HG03558 (cell line): ENCODE data around the gene VAV2.

Source experiments
- ATAC-seq: cut with Tn5 transposase; IDR thresholded peaks from one replicate; pipeline ENCODE4 v1.9.1; 2021; ENCODE audit warnings: moderate number of reproducible peaks; ENCODE audit not compliant: unreplicated experiment; ENCODE audit errors: extremely low read depth

VAV2 gene

DNA sequence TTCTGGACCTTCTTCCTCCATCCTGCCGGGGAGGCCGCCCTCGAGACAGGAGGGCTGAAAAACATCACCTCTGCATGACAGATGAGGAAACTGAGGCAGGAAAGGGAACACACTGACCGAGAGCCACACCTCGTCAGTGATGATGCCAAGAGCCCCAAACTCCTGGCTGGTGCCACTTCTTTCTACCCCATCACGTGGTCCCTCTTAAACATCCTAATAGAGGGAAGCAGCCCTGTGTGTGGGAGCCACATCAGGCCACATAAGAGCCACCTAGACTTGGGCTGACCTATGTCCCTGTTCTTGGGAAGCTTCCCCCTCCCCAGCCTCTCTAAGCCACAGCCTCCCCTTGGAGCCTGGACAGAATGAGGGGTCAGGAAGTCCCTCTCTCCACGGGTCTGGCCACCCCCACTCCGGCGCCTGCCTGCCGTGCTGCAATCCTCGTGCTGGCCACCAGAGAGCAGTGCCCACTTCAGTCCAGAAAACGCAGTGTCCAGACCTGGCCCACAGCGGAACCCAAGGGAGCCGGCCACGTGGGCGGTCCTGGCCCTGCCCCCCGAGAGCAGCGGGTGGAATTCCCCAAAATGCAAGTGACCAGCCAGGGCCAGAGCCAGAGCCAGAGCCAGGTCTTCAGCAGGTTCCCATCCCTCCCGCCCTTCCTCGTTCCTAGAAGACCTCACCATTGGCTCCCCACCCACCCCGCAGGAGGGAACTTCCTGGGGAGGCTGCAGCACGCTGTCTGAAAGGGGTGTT, 199.2 kb downstream of the VAV2 start:
- ATAC-seq = no peak

DNA sequence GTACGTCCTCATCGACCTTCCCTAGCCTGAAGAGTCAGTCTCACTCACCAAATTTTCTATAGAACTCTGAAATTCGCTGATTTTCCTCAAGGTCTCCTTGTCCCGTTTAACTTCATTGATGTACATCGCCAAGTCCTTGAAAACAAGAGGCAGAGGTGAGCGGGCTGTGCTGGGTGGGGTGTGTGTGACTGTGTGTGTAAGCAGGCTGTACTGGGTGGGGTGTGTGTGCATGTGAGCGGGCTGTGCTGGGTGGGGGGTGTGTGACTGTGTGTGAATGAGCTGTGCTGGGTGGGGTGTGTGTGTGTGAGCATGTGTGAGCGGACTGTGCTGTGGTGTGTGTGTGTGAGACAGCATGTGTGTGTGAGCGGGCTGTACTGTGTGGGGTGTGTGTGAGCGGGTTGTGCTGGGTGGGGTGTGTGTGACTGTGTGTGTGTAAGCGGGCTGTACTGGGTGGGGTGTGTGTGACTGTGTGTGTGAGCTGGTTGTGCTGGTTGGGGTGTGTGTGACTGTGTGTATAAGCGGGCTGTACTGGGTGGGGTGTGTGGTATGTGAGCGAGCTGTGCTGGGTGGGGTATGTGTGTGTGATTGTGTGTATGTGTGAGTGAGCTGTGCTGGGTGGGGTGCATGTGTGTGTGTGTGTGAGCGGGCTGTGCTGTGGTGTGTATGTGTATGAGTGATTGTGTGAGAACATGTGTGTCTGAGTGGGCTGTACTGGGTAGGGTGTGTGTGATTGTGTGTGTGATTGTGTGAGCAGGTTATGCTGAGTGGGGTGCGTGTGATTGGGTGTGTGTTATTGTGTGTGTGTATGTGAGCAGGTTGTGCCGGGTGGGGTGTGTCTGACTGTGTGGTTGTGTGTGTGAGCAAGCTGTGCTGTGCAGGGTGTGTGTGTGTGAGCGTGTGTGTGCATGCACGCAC, 200.1 kb downstream of the VAV2 start:
- ATAC-seq = no peak

DNA sequence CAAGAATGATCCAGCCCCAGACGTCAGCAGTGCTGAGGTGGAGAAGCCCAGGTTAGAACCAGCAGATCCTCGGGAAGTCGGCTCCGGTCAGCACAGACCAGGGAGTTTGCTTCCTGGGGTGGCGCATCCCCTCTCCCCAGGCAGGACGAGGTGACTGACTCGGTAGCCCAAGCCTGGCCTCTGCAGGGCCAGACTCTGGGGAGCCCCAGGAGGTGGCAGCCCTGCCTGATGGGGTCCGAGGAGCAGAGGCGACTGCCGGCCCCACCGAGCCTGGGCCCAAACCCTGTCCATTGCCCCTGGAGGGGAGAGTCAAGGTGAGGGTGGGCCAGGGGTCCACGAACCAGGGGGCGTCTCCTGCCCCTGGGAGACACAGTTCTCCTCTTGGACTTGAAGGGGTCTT, 201.1 kb downstream of the VAV2 start:
- ATAC-seq = no peak

DNA sequence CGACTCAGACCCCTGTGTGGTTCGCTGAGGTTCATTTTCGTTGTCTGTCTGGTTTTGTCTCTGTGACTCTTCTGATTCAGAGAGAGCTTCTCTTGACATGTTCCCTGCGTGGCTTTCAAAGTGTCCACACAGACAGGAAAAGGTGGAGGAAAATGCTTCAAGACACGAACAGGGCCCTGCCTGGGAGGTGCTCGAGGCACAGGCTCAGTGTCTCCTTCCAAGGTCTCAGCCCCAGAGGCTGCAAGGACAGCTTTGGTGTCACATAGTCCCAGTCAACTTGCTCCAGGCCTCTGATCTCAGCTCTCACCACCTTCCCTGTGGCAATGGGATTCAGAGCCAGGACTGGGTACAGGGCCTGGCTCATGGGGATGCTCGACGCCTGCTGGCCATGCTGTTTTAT, 202.3 kb downstream of the VAV2 start:
- no peak for ATAC-seq

DNA sequence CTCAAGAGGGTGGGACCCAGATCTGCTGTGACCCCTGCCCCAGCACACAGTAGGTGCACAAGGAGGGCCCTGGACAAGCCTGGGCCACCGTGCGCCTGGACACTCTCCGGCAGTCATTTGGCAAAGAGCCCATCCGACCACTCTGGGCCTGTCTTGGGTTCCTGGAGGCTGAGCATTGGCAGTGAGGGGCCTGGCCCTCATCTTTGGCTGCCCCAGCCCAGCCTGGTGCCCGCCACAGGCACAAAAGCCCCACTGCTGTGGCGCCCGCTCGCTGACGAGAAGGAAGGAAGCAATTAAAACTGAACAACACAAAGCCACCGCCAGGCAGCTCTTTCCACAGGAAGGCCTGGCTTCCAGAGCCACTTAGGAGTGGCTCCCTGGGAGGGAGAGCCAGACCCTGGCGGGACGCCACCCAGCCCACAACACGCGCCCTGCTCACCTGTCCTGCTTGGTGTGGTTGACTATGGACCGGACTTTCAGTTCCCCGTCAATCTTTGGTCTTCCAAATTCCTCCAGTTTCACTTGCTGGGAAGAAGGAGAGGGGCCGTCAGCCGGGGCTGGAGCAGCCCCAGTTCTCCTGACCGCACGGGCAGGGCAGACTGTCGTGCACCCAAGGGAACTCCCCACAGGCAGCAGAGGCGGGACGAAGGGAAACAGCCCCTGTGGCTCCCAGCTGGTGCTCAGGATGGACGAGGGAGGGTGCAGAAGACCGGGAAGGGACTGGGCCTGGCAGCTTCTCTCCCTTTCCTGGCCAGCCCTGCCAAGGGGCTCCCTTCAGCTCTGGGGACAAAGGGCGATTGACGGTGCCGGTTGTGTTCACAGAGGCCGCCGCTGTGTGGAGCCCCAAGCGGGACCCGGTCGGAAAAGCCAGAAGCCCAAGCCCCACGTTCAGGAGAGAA, 203.1 kb downstream of the VAV2 start:
- ATAC-seq = no peak

DNA sequence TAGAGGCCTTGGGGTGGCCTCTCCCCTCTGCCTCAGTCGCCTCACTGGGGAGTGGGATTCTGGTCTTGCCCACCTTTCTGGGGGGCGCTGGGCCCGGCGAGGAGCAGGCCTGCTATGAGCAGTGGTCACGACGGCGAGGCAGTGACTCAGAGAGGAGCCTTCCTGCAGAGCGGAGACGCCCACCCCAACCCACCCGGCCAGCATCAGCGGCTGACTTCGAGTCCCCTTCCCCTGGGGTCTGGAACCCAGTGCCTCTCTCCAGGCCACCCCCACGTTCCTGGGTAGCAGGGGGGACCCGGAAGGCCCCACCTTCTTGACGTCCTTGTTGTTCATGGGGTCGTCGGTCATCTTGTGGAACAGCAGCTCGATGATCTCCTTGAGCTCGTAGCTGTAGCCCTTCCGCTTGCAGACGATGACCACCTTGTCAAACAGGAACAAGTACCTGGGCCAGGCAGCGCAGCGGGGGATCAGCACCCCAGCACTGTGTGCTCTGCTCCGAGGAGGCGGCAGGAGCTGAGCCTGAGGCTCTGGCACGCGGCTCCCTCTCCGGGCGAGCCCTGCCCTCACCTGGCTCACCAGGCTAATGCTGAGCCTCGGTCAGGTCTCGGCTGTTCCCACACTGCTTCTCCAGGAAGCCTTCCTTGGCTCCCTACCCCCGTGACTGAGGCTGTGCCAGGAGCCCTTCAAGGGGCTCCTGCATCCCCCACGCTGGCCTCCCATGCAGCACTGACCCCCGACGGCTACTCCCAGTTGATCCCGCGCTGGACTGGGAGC, 203.9 kb downstream of the VAV2 start:
- ATAC-seq = no peak

DNA sequence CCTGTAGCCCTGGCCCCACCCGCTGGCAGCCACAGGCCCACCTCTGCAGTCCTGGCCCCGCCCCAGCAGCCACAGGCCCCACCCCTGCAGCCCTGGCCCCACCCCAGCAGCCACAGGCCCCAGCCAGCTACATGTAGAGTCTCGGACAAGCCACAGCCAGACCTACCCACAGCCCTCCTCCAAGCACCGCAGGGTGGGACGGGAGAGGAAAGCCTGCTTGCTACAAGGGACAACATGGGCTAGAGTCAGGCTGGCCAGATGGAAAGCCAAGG, 204.4 kb downstream of the VAV2 start:
- no peak for ATAC-seq

DNA sequence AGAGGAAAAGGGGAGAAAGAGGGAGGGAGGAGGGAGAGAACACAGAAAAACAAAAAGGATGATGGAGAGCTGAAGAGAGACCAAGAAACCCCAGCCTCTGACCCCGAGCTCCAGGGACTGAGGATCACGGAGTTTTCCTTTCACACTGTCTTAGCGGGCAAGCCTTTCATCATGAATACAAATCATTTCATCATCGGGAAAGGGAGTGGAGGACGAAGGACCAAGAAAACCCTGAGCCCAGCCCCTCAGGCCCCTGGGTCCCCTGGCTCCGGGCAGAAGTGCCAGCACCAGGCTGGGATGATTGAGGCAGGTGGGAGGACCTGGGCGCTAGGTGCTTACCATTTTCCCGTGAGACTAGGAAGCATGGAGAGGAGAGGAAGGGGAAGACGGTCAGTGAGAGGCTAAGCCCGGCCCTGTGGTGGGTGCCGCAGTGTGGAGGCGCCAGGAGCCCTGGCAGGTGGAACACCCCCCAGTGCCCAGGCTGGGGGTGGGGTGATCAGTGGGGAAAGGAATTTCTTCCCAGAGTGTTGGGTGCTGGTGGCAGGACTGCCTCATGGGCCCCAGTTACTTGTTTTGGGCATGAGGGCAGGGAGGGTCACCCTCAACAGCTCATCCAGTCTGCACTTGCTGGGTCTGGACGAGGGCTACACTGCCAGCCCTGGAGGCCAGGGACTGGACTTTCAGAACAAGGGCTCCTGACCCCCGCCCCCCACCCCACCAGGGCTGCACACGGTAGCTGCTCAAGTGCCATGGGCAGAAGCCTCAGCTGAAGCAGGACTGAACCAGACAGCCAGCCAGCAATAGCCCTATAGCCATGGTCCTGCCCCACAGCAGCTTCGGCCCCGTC, 205.0 kb downstream of the VAV2 start:
- ATAC-seq = no peak

DNA sequence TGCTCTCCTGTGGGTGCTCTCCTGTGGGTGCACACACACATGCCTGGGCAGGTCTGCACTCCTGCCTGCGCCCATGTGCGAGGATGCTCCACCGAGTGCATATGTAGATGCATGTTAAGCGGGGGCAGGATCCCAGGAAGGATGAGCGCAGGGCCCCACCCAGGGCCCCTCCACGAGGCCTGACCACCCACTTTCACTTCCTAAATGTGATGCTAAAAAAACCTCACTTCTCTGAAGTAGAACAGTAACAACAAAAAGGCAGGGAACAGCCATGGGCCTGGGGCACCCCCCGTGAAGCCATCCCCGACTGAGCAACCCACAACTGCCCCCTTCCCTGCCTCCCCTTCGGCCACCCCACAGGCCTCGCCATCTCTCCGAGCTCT, 205.8 kb downstream of the VAV2 start:
- no peak for ATAC-seq

DNA sequence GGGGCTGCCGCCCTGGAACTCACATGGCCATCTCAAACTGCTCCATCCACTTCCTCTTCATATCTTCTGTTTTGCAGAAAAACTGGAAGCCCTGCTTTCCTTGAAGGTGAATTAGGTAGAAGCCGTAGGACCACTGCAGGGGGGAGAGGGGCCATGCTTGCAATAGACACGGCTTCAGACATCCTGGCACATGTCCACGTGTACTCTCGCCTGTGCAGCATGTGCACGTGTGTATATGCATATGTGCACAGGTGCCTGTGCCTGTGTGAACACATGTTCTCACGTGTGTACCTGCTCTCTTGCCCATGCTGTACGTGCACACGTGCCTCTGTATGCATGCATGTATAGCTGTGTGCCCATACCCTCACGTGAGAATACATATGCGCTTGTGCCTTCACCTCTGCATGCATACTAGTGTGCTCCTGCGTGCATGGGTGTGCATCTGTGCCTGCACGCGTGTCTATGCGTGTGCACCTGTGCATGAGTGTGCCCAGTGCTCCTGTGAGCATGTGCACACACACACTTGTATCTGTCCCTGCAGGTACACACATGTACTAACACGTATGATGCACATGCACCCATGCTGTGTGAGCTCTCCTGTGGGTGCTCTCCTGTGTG, 206.3 kb downstream of the VAV2 start:
- no peak for ATAC-seq

DNA sequence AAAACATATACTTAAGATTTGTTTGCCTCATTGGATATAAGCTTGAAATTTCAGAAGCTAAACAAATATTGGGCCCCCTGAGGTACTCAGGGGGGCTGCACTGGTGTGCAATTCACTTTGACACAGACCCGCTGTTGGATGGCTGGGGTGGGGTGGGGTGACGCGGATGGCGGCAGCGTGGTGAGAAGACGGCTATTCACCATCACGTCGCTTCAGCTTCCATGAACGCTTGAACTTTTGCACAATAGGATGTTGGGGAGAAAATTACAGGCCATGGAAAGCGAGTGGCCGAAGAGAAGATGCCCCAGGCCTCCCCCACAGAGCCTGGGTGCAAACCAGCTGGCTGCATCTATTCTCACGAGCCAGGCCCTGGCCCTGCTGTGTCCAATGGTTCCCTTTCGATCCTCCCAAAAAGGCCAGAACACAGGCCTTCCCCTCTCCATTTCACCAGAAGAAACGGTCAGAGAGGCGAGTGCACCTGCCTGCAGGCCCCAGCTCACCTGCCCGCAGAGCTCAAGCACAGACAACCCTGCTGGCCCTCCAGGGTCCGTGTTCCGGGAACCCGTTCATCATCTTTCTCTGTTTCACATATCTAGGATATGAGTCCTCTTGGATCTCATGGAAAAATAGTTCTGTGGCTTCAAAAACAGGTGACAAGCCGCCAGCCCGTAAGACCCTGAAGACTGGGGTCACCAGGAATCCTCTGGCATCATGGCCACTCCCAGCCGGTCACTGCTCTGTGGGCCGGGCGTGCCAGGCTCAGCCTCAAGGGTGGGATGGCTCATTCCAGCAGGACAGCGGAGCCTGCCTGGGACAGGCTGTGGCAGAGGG, 207.2 kb downstream of the VAV2 start:
- no peak for ATAC-seq

DNA sequence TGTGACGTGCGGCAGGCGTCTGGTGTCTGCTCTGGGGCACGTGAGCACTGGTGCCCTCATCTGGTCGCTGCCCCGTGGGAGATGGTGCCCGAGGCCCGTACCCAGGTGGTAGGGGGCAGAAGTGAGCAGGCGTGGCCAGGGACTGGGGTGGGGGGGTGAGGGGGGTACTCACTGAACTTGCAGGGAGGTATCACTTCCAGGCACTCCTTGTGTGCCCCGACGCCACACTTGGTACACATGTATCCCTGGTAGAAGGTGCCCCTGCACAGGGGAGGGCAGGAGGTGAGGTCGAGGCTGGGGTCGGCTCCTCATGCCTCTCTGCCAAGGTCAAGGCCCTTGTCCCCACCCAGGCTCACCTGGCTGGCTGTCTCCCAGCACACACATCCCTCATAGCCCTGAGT, 208.8 kb downstream of the VAV2 start:
- ATAC-seq = no peak

DNA sequence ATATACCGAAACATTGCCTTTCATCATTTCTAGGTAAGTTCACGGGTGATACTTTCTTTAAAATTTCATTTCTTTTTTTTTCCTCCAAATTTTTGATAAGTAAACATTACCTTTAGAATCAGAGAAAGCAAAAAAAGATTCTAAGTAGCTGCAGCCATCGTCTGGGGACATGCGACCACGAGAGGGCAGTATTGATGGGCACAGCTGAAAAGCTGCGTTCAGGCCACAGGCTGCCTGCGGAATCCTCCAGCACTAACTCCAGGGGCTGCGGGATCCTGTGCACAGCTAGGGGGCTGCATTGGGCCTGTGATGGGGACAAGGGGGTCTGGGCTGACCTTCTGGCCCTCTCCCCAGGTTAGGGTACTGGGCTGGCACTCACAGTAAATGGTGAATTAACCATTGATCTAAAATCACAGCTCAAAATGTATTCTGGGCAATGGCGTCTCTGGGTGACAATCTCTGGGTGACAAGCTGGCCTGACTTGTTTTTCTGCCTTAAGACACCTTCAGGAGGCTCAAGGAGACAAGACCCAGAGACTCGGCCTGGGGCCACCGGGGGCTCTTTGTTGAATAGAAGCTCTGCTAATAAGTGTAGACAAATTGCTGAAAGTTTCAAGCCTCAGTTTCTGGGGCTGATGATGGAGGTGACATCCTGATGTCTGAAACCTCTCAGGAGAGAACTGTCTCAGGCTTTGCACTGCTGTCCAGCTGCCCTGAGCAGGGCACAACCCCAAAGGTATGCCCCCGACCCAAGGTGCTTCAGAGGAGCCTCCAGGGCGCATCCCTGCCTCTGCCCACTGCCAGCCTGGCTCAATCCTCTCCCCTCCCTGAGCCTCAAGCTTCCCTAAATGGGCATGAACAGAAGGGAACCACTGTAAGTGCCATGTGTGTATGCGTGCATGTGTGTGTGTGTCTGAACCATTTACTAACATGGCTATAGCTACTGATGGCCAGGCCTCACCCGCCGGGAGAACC, 209.7 kb downstream of the VAV2 start:
- no peak for ATAC-seq

DNA sequence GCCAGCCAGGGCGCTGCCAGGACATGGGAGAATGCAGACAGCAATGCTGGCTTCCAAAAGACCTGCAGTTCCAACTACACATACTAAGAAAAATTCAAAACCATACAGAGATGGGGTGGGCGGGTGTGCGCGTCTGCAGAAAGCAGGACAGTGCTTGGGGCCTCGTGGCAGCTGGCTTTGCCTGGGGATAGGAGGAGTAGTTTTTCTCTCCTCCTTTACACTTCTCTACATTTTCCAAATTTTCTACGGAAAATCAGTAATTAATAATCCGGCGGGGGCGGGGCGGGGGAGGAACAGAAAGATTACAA, 210.3 kb downstream of the VAV2 start:
- ATAC-seq = no peak

DNA sequence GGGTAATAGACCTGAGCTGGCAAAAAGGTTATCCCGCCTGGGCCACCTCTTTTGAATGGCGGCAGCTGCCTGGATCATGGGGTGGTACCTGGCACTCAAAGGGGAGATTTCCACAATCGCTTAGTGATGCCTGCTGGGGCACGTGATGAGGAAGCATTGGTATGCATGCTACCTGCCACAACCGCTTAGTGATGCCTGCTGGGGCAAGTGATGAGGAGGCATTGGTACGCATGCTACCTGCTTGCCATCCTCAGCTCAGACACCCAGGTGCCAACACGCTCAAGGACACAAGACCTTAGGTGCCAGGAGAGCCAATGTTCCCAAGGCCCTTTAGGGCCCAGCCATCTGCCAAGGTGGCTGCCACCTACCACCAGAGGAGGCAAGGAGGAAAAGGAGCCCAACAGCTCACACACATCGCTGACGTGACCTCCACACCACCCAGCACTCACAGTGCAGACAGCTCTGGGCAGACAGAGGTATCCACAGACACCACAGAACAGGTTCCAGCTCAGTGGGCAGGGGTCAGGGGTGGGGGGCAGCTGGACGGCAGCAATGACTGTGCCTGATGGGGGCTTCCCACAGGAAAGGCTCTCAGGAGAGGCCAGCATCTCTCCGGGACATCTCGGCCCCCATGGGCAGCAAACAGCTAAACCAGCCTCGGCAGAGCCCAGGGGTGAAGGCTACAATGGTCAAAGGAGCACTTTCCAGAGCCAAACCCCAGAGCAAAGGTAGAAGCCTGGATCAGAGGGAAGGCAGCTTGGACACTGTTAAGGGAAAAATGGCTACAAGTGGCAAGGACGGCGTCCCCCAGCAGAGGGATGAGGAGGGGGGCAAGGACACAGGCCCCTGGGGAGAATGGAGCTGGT, 210.9 kb downstream of the VAV2 start:
- ATAC-seq = no peak

DNA sequence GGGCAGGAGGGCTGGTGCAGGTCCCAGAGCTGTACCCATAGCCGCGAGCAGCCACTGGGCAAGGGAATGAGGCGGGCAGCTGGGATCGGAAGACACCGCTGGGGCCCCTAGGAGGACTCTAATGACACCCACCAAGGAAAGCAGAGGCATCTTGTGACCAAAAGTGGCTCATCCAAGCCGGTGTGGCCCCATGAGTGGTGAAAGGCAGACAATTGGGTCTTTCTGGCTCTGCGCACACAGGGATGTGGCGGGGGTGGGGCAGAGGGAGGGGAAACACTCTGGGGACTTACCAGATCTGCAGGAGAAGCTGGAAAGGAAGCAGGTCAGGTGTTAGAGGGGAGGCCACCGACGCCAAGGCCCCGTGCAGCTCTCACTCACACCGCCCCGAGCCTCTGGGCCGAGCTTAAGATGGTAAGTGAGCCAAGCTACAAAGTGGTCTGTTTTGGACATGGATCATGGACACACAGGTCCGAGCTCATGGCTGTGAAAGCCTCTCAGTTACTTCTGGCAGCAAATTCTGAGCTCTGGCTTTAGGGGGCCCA, 211.6 kb downstream of the VAV2 start:
- ATAC-seq = no peak
